ENCODE results near the gene PSMB3.
"Not testable (repeated sequence)": the region's sequence is repeated elsewhere in the genome, so short reads cannot be mapped to it uniquely, and the experiment has no call there.

Gene PSMB3

GRCh38 chr17:38748149-38748891 is 4.2 kb upstream of the PSMB3 start, which contains the start of gene PCGF2:
TSS of gene PCGF2 (minus strand) at chr17:38748336. CDS start at chr17:38740402, 7,934 bp downstream.
- peak in 46 of 56 donors; percentile 13 to 88 (median 61) for DNase-seq

DNA sequence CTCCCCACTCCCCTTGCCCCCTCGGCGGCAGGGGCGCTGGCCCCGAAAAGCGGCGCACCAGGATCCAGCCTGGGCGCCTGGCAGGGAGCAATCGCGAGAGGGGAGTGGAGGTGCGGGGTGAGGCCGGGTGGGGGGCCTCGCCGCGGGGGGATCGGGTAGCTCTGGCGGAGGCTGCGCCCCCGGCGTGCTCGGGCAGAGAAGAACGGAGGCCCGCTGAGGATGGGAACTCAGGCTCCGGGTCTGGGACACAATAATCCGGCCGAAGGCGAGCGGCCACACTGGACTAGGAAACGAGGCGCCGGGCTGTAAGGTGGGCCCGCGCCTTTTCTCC is 3.7 kb upstream of the PSMB3 start:
- DNase-seq: no peak

DNA sequence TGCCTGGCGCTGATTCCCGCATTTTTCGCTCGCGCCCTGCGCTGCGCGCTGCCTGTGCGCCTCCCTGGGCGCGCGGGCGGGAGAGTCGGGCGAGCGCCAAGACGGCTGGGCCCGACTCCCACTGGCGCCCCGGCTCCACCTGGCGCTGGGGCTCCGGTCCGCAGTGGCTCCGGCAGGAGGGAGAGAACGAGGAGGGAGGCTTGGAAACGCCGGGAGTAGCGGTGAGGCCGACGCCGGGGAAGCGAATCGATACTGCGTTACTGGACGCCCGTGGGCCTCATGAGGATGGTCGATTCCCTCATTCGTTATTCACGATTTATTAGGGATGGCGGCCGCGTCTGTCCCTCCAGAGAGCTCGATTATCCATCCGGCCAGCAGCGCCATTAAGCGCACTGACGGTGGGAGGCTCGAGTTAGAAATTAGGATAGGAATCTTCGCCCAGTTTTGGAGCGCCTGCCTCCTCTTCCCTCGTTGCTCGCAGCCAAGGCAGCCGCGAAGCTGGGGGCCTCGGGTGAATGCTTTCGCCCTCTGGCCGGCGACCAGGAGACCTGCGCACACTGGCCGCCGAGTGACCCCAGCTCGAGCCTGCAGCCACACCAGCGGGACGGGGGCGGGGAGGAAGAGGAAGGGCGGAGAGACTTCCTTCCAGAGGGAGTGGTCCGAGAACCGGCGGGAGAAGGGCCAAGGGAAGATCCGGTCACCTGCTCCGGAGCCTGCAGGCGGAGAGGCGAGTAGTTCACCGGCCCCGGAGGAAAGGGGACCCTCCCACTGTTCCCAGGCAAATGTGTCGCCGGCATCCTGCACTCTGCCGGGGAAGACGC is 3.1 kb upstream of the PSMB3 start:
- DNase-seq: peak in 22 of 56 donors; percentile 17 to 57 (median 33)

GRCh38 chr17:38750044-38750311 is 2.6 kb upstream of the PSMB3 start:
- no peak for DNase-seq

GRCh38 chr17:38750312-38751121 is 2.0 kb upstream of the PSMB3 start:
- peak in 3 of 56 donors; percentile 28 to 42 (median 30) for DNase-seq

GRCh38 chr17:38751144-38751807 is 1.3 kb upstream of the PSMB3 start:
- no peak for DNase-seq

DNA sequence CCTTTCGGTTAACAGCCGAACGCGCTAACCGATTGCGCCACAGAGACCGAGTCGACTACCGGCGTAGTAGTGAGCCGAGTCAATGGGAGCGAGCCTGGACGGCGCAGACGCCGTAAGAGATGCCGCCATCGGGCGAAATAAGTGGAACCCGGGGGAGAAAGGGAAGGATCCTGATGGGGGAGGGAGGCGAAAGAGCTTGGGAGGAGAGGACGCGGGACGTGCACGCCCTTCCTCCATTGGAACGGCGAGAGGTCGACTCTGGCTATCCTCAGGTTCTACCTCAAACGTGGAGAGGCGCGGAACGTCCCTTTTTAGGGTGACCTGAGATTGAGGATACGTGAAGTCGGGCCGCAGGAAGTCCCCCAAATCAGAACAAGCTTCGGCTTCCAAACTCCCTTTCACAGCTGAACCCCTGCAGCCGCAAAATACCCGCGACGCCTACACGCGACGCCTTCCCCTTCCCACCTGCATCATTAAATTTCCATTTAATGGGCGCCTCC is 683 bp upstream of the PSMB3 start:
- peak in 50 of 56 donors; percentile 33 to 87 (median 68) for DNase-seq

- no peak for DNase-seq
Measured at GRCh38 chr17:38753071-38753506, 548 bp downstream of the PSMB3 start.

GRCh38 chr17:38761612-38762011 is 9.1 kb downstream of the PSMB3 start:
- no peak for DNase-seq

DNA sequence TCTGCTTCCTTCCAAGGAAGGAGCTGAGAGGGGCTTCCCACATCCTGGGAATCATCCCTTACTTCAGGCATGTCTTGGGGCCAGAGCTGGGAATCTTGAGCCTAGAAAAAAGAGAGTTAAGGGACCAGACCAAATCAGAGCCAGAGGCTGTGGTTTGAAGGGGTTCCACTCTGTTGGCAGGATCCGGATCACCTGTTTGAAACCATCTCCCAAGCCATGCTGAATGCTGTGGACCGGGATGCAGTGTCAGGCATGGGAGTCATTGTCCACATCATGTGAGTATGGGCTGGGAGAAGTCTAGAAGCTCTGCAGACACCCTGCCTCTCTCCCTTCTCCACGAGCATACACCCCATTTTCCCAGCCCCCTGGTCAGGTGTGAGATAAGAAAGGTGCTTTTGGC is 9.7 kb downstream of the PSMB3 start:
- no peak for DNase-seq

- DNase-seq: no peak
Measured at GRCh38 chr17:38766341-38766740, 13.8 kb downstream of the PSMB3 start.

- no peak for DNase-seq
Measured at GRCh38 chr17:38768417-38768816, 15.9 kb downstream of the PSMB3 start.

DNA sequence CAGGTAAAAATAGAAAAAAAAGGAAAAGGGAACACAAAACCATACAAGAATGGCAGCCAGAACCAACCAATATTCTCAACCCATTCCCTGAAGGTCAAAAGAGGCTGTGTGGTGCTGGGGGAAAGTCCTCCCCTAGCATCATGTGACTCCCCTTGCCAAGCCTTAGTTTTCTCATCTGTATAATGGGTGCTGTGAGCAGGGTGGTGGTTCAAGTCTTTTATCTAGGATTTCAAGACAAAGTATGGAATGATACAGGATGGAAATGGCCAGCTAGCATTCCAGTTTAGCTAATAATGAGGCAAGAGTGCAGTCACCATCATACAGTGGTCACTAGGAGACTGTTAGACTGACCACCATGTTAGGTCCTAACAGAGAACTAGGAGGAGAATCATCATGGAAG is 20.7 kb downstream of the PSMB3 start:
- no peak for DNase-seq

- no peak for DNase-seq
Measured at GRCh38 chr17:38777641-38778250, 25.2 kb downstream of the PSMB3 start.

DNA sequence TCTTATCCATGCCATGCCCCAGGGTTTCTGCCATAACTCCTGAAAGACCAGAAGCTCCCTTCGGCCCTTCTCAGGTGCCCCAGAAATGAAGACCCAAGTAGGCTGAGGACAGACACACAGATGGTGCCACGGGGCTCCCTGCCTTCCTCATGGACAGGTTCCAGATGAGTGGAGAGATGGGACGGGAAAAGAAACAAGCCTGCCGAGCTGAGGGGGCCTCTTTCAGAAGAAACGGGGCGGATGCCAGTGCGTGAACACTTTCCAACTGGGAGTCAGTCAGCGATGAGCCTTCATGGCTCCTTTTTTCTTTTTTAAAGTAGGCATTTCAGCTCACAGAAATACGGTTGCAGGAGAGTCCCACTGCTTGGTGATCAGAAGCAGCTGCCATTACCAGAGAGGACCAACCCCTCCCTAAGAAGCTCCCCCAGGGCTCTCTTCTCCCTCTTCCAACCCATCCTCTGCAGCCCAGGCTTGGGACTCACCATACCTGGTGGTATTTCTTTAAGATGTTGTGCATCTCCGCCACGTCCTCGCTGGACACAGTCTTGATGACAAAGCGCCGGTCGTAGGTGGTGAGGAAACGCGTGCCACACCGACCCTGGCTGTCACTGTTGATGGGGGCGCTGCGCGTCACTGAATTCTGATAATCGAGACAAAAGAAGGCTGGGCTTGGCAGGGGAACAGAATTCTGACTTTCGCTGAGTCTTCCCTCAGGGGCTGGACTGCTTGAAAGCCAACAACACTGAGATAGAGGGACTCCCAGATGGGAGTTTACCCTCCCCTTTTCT is 27.6 kb downstream of the PSMB3 start:
- DNase-seq: no peak

DNA sequence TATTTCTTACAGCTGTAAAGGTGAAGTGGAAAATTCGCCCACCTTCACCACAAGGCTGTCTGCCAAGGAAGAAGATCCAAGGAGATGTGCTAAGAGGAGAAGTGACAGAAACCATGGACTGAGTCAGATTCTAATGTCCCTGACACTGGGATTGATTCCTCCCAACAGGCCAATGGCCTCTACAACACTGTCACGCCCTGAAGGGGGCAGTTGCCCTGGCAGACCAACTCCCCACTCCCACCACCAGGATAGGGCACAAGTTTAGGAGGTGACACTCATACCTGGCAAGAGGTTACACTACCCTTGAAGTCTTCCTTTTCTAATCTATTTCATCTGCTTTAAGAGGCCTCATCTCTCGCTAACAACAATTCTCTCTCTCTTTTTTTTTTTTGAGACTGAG is 30.7 kb downstream of the PSMB3 start:
- DNase-seq: no peak

- DNase-seq: no peak
Measured at GRCh38 chr17:38786372-38786771, 33.8 kb downstream of the PSMB3 start.

DNA sequence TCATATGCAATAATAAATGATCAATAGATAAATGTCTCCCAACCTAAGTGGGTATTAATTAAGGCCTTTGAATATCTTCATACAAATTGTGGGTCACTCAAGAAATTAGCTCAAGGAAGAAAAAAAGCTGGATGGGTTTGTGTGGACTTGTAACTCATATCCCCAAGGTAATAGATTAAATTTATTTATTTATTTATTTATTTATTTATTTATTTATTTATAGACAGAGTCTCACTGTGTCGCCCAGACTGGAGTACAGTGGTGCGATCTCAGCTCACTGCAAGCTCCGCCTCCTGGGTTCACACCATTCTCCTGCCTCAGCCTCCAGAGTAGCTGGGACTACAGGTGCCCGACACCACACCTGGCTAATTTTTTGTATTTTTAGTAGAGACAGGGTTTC is 35.5 kb downstream of the PSMB3 start:
- not testable (repeated sequence) for DNase-seq

DNA sequence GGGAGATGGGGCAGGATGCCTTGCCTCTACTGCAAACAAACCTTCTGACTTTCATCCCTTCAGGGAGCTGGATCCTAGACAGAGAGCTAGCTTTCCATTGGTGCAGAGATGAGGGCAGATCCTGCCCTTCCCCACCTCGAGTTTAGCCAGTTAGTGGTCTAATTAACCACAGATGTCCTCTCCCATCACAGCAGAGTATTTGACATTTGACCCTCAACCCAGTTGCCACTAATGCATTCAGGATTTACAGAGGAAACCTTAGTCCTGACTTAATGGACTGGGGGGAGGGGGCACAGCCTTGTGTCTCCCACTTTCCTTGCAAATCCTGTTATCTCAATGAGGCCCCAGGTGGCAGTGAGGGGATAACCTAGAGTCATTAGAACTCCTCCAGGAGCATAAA is 36.6 kb downstream of the PSMB3 start:
- no peak for DNase-seq

DNA sequence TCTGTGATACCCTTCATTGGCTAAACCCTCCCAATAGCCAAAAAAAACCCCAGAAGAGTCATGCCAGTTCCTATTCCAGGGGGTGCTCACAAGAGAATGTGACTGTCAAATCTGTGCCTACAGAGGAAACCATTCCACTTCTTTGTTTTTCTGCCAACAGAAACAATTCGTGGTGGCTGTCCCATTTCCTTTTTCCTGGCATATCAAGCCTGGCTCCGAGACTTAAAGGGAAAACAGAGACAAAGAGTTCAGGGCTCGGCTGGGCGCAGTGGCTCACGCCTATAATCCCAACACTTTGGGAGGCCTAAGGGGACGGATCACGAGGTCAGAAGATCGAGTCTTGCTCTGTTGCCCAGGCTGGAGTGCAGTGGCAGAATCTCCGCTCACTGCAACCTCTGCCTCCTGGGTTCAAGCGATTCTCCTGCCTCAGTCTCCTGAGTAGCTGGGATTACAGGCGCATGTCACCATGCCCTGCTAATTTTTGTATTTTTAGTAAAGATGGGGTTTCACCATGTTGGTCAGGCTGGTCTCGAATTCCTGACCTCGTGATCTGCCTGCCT is 37.7 kb downstream of the PSMB3 start:
- not testable (repeated sequence) for DNase-seq
